ENCODE data around the gene SLC39A11.

SLC39A11 gene

GRCh38 chr17:72730077-72730476, 362.4 kb downstream of the SLC39A11 start:
- H3K4me3 ChIP-seq (ENCODE audit: low read length) = no peak overlapping the region
- no peak overlapping the region for H3K9ac ChIP-seq (ENCODE audit: low read length)
- H3K4me1 ChIP-seq (ENCODE audit: control insufficient read depth, insufficient read depth, low read length) = no peaks in the 10 kb centered on the region
- no peaks in the 10 kb centered on the region for H3K36me3 ChIP-seq (ENCODE audit: control insufficient read depth, insufficient read depth, low read length)
- no peak overlapping the region for H3K27ac ChIP-seq (ENCODE audit: low read depth, low read length)
- H3K27me3 ChIP-seq (ENCODE audit: control insufficient read depth, insufficient read depth, low read length) = no peaks in the 10 kb centered on the region

GRCh38 chr17:72726936-72727335, 365.6 kb downstream of the SLC39A11 start:
- H3K9ac ChIP-seq (ENCODE audit: low read length) = no peak overlapping the region
- no peak overlapping the region for H3K27ac ChIP-seq (ENCODE audit: low read depth, low read length)
- no peaks in the 10 kb centered on the region for H3K27me3 ChIP-seq (ENCODE audit: control insufficient read depth, insufficient read depth, low read length)

GRCh38 chr17:72725433-72726068, 366.9 kb downstream of the SLC39A11 start:
- no peak overlapping the region for H3K9ac ChIP-seq (ENCODE audit: low read length)
- H3K36me3 ChIP-seq (ENCODE audit: control insufficient read depth, insufficient read depth, low read length) = no peaks in the 10 kb centered on the region
- no peaks in the 10 kb centered on the region for H3K4me1 ChIP-seq (ENCODE audit: control insufficient read depth, insufficient read depth, low read length)
- no peak overlapping the region for H3K4me3 ChIP-seq (ENCODE audit: low read length)
- H3K27ac ChIP-seq (ENCODE audit: low read depth, low read length) = no peak overlapping the region
- H3K27me3 ChIP-seq (ENCODE audit: control insufficient read depth, insufficient read depth, low read length) = no peaks in the 10 kb centered on the region

More at GRCh38 chr17:72726936-72727335, 365.6 kb downstream of the SLC39A11 start:
- Histone ChIP-seq H3K4me1 (ENCODE audit: control insufficient read depth, insufficient read depth, low read length) (no peaks in the 10 kb centered on the region), H3K36me3 (ENCODE audit: control insufficient read depth, insufficient read depth, low read length) (no peaks in the 10 kb centered on the region), H3K4me3 (ENCODE audit: low read length) (no peak overlapping the region)

- Histone ChIP-seq H3K4me3 (ENCODE audit: low read length) (no peak overlapping the region), H3K27me3 (ENCODE audit: control insufficient read depth, insufficient read depth, low read length) (no peaks in the 10 kb centered on the region), H3K36me3 (ENCODE audit: control insufficient read depth, insufficient read depth, low read length) (no peaks in the 10 kb centered on the region), H3K9ac (ENCODE audit: low read length) (no peak overlapping the region), H3K27ac (ENCODE audit: low read depth, low read length) (no peak overlapping the region), H3K4me1 (ENCODE audit: control insufficient read depth, insufficient read depth, low read length) (no peaks in the 10 kb centered on the region)
Observed at GRCh38 chr17:72724267-72724666, 368.2 kb downstream of the SLC39A11 start.

GRCh38 chr17:72723711-72724110, 368.8 kb downstream of the SLC39A11 start:
- no peaks in the 10 kb centered on the region for H3K27me3 ChIP-seq (ENCODE audit: control insufficient read depth, insufficient read depth, low read length)
- no peaks in the 10 kb centered on the region for H3K4me1 ChIP-seq (ENCODE audit: control insufficient read depth, insufficient read depth, low read length)
- no peak overlapping the region for H3K9ac ChIP-seq (ENCODE audit: low read length)
- H3K27ac ChIP-seq (ENCODE audit: low read depth, low read length) = no peak overlapping the region
- no peak overlapping the region for H3K4me3 ChIP-seq (ENCODE audit: low read length)
- H3K36me3 ChIP-seq (ENCODE audit: control insufficient read depth, insufficient read depth, low read length) = no peaks in the 10 kb centered on the region

GRCh38 chr17:72720494-72720825, 372.0 kb downstream of the SLC39A11 start:
- H3K9ac ChIP-seq (ENCODE audit: low read length) = no peak overlapping the region
- no peaks in the 10 kb centered on the region for H3K4me1 ChIP-seq (ENCODE audit: control insufficient read depth, insufficient read depth, low read length)
- H3K36me3 ChIP-seq (ENCODE audit: control insufficient read depth, insufficient read depth, low read length) = no peaks in the 10 kb centered on the region
- no peak overlapping the region for H3K27ac ChIP-seq (ENCODE audit: low read depth, low read length)
- no peak overlapping the region for H3K4me3 ChIP-seq (ENCODE audit: low read length)
- no peaks in the 10 kb centered on the region for H3K27me3 ChIP-seq (ENCODE audit: control insufficient read depth, insufficient read depth, low read length)

GRCh38 chr17:72719578-72720493, 372.7 kb downstream of the SLC39A11 start:
- no peak overlapping the region for H3K4me3 ChIP-seq (ENCODE audit: low read length)
- no peaks in the 10 kb centered on the region for H3K27me3 ChIP-seq (ENCODE audit: control insufficient read depth, insufficient read depth, low read length)
- no peaks in the 10 kb centered on the region for H3K36me3 ChIP-seq (ENCODE audit: control insufficient read depth, insufficient read depth, low read length)
- H3K27ac ChIP-seq (ENCODE audit: low read depth, low read length) = no peak overlapping the region
- H3K9ac ChIP-seq (ENCODE audit: low read length) = no peak overlapping the region
- H3K4me1 ChIP-seq (ENCODE audit: control insufficient read depth, insufficient read depth, low read length) = no peaks in the 10 kb centered on the region

GRCh38 chr17:72719206-72719577, 373.3 kb downstream of the SLC39A11 start:
- Histone ChIP-seq H3K27me3 (ENCODE audit: control insufficient read depth, insufficient read depth, low read length) (no peaks in the 10 kb centered on the region), H3K27ac (ENCODE audit: low read depth, low read length) (no peak overlapping the region), H3K36me3 (ENCODE audit: control insufficient read depth, insufficient read depth, low read length) (no peaks in the 10 kb centered on the region), H3K9ac (ENCODE audit: low read length) (no peak overlapping the region), H3K4me1 (ENCODE audit: control insufficient read depth, insufficient read depth, low read length) (no peaks in the 10 kb centered on the region), H3K4me3 (ENCODE audit: low read length) (no peak overlapping the region)

GRCh38 chr17:72717676-72718075, 374.8 kb downstream of the SLC39A11 start:
- no peaks in the 10 kb centered on the region for H3K36me3 ChIP-seq (ENCODE audit: control insufficient read depth, insufficient read depth, low read length)
- no peaks in the 10 kb centered on the region for H3K27me3 ChIP-seq (ENCODE audit: control insufficient read depth, insufficient read depth, low read length)
- H3K27ac ChIP-seq (ENCODE audit: low read depth, low read length) = no peak overlapping the region
- no peak overlapping the region for H3K4me3 ChIP-seq (ENCODE audit: low read length)
- H3K9ac ChIP-seq (ENCODE audit: low read length) = no peak overlapping the region
- H3K4me1 ChIP-seq (ENCODE audit: control insufficient read depth, insufficient read depth, low read length) = no peaks in the 10 kb centered on the region

GRCh38 chr17:72717276-72717675, 375.2 kb downstream of the SLC39A11 start:
- Histone ChIP-seq H3K27me3 (ENCODE audit: control insufficient read depth, insufficient read depth, low read length) (no peaks in the 10 kb centered on the region), H3K4me1 (ENCODE audit: control insufficient read depth, insufficient read depth, low read length) (no peaks in the 10 kb centered on the region), H3K9ac (ENCODE audit: low read length) (no peak overlapping the region), H3K4me3 (ENCODE audit: low read length) (no peak overlapping the region), H3K27ac (ENCODE audit: low read depth, low read length) (no peak overlapping the region), H3K36me3 (ENCODE audit: control insufficient read depth, insufficient read depth, low read length) (no peaks in the 10 kb centered on the region)

GRCh38 chr17:72715906-72716572, 376.4 kb downstream of the SLC39A11 start:
- Histone ChIP-seq H3K9ac (ENCODE audit: low read length) (no peak overlapping the region), H3K4me1 (ENCODE audit: control insufficient read depth, insufficient read depth, low read length) (no peaks in the 10 kb centered on the region), H3K27ac (ENCODE audit: low read depth, low read length) (no peak overlapping the region), H3K36me3 (ENCODE audit: control insufficient read depth, insufficient read depth, low read length) (no peaks in the 10 kb centered on the region), H3K27me3 (ENCODE audit: control insufficient read depth, insufficient read depth, low read length) (no peaks in the 10 kb centered on the region), H3K4me3 (ENCODE audit: low read length) (no peak overlapping the region)

GRCh38 chr17:72714357-72714966, 378.0 kb downstream of the SLC39A11 start:
- no peak overlapping the region for H3K27ac ChIP-seq (ENCODE audit: low read depth, low read length)
- H3K36me3 ChIP-seq (ENCODE audit: control insufficient read depth, insufficient read depth, low read length) = no peaks in the 10 kb centered on the region
- no peak overlapping the region for H3K4me3 ChIP-seq (ENCODE audit: low read length)
- no peaks in the 10 kb centered on the region for H3K27me3 ChIP-seq (ENCODE audit: control insufficient read depth, insufficient read depth, low read length)
- no peaks in the 10 kb centered on the region for H3K4me1 ChIP-seq (ENCODE audit: control insufficient read depth, insufficient read depth, low read length)
- H3K9ac ChIP-seq (ENCODE audit: low read length) = no peak overlapping the region

Measured in rectal smooth muscle tissue (tissue), 1 donor.